Caki2 (cell line): ENCODE measurements around the gene CD300LD. TPM values are rescaled to one million over a fixed set of nuclear protein-coding genes. Genes with fewer than 3 reads are reported as not detected.
"Not testable (repeated sequence)": the region's sequence is repeated elsewhere in the genome, so short reads cannot be mapped to it uniquely, and the experiment has no call there.

Source experiments
- DNase-seq: peaks from one replicate; pipeline ENCODE4 v3.0.0-alpha.2; 2015; ENCODE audit warnings: low read depth
- in situ Hi-C: cut with HindIII; loops from 2 replicates; pipeline ENCODE4 v1.10.0; 2016; ENCODE audit warnings: low sequenced_read_pairs, low pct_unique_long_range_greater_than_20kb, mixed read lengths
- total RNA-seq: library from RNA; depleted of rRNA; stranded (reverse); fragments of >200 nt; shearing (Covaris generic); gene quantifications from 2 replicates; pipeline ENCODE4 v1.2.3, GENCODE V29; 2014; ENCODE audit warnings: low replicate concordance

Gene CD300LD
- total RNA-seq, 1 experiment from 2014 or later: not detected

DNA sequence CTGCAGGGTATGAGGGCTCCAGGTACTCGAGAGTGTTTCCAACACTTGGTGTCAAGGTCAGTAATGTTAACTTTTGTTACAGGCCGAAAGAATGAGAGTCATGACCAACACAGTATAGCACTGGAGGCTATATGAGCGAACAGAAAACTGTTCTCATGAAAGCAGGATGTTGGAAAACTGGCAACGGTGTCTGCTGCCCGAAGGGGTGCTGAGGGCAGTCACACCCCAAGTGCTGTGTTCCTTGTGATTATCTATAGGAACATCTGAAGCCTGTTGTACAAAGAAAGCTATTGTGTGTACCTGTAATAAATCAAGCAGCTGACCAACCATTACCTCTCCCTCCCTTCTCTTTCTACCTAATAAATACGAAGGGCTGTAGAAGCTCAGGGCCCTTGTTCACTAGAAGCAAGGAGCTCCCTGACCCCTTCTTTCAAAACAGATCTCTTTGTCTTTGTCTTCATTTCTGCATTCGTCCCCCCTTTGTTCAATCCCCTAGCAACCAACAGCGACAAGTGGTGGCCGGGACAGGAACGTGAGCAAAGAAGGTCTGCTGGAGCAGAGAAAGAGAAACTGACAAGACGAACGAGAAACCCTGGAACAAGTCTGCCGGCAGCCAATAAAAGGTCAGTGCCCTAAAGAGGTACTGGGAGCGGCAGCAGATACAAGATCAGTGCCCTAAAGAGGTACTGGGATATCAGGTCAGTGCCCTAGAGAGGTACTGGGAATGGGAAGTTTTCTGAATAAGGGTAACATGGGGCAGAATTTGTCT, 7.6 kb downstream of the CD300LD start:
- in situ Hi-C loops: no loop called here
- DNase-seq: no peak

- in situ Hi-C loops: no loop called here
- DNase-seq: no peak
These were observed 9.4 kb downstream of the CD300LD start for GRCh38 chr17:74582633-74583032.

DNA sequence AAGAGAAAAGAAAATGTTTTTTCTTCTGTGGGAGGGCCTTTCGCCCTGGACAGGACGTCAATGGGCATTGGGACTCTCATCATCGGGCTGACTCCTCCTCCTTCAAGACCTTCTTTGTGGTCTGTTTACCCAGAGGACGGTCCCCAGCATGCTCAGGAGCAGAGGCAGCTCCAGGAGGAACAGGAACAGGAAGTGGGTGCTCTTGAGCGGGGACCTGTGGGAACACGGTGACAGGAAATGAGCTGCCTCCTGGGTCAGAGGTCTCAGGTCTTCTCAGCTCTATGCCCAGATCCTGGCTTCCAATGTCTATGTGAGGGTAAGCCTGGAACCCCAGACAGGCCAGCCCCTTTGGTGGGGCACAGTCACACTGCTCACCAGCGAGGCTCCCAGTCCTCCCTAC, 12.2 kb downstream of the CD300LD start:
- in situ Hi-C loops: no loop called here
- no peak for DNase-seq

GRCh38 chr17:74578979-74579378, 13.1 kb downstream of the CD300LD start:
- in situ Hi-C loops: no loop called here
- DNase-seq: no peak

GRCh38 chr17:74574489-74575142, 17.5 kb downstream of the CD300LD start:
- DNase-seq: no peak
- in situ Hi-C loops: no loop called here

DNA sequence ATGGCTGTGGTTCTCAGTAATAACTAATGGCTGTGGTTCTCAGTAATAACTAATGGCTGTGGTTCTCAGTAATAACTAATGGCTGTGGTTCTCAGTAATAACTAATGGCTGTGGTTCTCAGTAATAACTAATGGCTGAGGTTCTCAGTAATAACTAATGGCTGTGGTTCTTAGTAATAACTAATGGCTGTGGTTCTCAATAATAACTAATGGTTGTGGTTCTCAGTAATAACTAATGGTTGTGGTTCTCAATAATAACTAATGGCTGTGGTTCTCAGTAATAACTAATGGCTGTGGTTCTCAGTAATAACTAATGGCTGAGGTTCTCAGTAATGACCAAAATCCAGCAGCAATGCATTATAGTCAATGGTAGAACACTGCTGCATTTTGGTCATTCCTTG, 18.4 kb downstream of the CD300LD start:
- in situ Hi-C loops, DNase-seq: not testable (repeated sequence)

- in situ Hi-C loops: no loop called here
- no peak for DNase-seq
These were observed 18.9 kb downstream of the CD300LD start for GRCh38 chr17:74573169-74573568.

DNA sequence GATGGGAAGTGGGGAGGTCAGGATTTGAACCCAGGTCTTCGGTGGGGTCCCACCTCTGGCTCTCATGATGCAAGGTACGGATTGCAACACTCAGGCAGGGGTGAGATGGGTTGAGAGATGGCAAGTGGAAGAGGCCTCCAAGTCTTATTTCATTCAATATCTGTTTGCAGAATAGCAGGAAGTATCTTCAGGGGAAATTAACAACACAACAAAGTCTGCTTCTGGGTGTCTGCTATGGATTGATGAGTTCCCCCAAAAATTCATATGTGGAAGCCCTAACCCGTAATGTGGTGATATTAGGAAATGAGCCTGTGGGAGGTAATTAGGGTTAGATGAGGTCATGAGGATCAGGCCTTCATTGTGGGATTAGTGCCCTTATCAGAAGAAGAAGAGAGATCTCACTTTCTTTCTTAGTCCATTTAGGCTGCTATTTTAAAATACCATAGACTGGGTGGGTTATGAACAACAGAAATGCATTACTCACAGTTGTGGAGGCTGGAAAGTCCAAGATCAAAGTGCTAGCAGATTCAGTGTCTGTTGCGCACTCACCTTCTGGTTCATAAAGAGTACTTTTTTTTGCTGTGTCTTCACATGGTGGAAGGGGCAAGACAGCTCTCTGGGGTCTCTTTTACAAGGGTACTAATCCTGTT, 20.3 kb downstream of the CD300LD start:
- in situ Hi-C loops: no loop called here
- no peak for DNase-seq

GRCh38 chr17:74569020-74570003, 22.8 kb downstream of the CD300LD start:
- in situ Hi-C loops: no loop called here
- peak; percentile 97 for DNase-seq

GRCh38 chr17:74568106-74568873, 23.8 kb downstream of the CD300LD start:
- DNase-seq: no peak
- in situ Hi-C loops: no loop called here

GRCh38 chr17:74567397-74567796, 24.7 kb downstream of the CD300LD start, which contains the start of gene CD300H:
CD300H (minus strand) TSS chr17:74567509.
- in situ Hi-C loops: no loop called here
- no peak for DNase-seq

DNA sequence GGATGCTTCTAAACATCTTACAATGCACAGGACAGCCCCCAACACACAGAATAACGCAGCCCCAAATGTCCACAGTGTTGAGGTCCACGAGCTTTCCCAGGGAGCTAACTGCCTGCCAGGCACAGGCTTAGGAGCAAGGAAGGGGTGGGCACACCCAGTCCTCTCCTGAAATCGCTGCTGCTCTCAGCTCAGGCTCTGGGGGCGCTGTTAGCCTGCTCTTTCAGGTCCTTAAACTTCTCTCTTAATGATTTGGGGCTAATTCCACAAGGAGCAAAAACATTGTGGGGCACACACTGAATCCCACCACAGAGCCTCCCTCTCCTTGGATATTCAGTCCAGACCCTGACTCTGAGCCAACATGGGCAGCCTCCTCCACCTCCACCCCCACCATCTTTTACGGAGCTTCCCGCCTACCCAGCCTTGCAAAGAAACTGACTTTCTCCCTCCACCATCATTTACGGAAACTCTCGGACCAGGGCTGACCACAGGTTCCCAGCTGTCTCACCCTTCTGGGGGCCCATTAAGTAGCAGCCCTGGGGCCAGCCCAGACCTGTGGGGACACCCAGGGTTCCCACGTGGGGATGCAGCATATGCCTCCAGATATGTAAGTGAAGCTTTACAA, 25.8 kb downstream of the CD300LD start:
- in situ Hi-C loops: no loop called here

GRCh38 chr17:74565126-74565525, 27.0 kb downstream of the CD300LD start:
- DNase-seq: no peak
- in situ Hi-C loops: no loop called here

More for the DNA sequence above, 25.8 kb downstream of the CD300LD start:
- DNase-seq: peak; percentile 35

GRCh38 chr17:74563358-74563757, 28.7 kb downstream of the CD300LD start:
- no peak for DNase-seq
- in situ Hi-C loops: no loop called here

DNA sequence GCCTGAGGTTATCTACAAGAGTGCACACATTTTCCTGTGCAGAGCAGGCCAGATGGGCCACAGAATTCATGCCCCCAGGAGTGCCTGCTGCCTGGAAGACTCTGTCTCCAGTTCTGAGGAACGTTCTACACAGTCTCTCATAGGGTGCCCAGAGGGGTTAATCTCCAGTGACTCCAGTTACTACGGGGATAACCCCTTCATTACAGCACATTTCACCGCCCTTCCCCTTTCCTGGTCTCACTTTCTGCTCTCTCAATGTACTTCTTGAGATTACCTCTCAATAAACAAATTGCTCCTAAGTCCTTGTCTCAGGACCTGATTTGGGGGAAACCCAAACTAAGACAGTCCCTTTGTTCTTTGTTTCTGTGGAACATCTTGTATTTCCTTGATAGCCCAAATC, 30.5 kb downstream of the CD300LD start:
- DNase-seq: no peak
- in situ Hi-C loops: no loop called here

- in situ Hi-C loops: no loop called here
These were observed 33.1 kb downstream of the CD300LD start for GRCh38 chr17:74558882-74559519.

GRCh38 chr17:74558402-74558801, 33.7 kb downstream of the CD300LD start:
- DNase-seq, in situ Hi-C loops: not testable (repeated sequence)

More at GRCh38 chr17:74558882-74559519, 33.1 kb downstream of the CD300LD start:
- DNase-seq: no peak
